ENCODE results near the gene SLC16A9.
A peak's percentile ranks its signal among the peaks of the same experiment; 100 is the strongest.
"Not testable (repeated sequence)": the region's sequence is repeated elsewhere in the genome, so short reads cannot be mapped to it uniquely, and the experiment has no call there.

Gene SLC16A9

GRCh38 chr10:59709395-59710125 lies at the start of gene SLC16A9:
Gene SLC16A9 (minus strand): TSS chr10:59709850. CDS start chr10:59684291, 25,559 bp downstream.
- peak within 1 kb of the TSS; percentile 75 for H3K4me3 ChIP-seq (ENCODE audit: low read length)
- TF ChIP-seq ZNF274 (IDR thresholded peaks at IDR 0.05; ENCODE audit: low read depth, low read length), result no peak

- no peak overlapping the region for H3K4me3 ChIP-seq (ENCODE audit: low read length)
- no peak for TF ChIP-seq ZNF274 (IDR thresholded peaks at IDR 0.05; ENCODE audit: low read depth, low read length)
Measured at GRCh38 chr10:59757966-59758365, 48.3 kb upstream of the SLC16A9 start.

GRCh38 chr10:59754951-59755350 lies 45.3 kb upstream of the SLC16A9 start:
- TF ChIP-seq ZNF274 (IDR thresholded peaks at IDR 0.05; ENCODE audit: low read depth, low read length), result no peak
- no peak overlapping the region for H3K4me3 ChIP-seq (ENCODE audit: low read length)

GRCh38 chr10:59753267-59753666 lies 43.6 kb upstream of the SLC16A9 start, which contains the start of gene MRLN:
Gene MRLN (minus strand): TSS chr10:59753455.
- no peak within 1 kb of the TSS for H3K4me3 ChIP-seq (ENCODE audit: low read length)
- no peak for TF ChIP-seq ZNF274 (IDR thresholded peaks at IDR 0.05; ENCODE audit: low read depth, low read length)

GRCh38 chr10:59752278-59752940 lies 42.8 kb upstream of the SLC16A9 start:
- no peak for TF ChIP-seq ZNF274 (IDR thresholded peaks at IDR 0.05; ENCODE audit: low read depth, low read length)
- H3K4me3 ChIP-seq (ENCODE audit: low read length), result no peak overlapping the region

GRCh38 chr10:59750155-59750945 lies 40.7 kb upstream of the SLC16A9 start:
- no peak overlapping the region for H3K4me3 ChIP-seq (ENCODE audit: low read length)
- TF ChIP-seq ZNF274 (IDR thresholded peaks at IDR 0.05; ENCODE audit: low read depth, low read length), result no peak

- no peak for TF ChIP-seq ZNF274 (IDR thresholded peaks at IDR 0.05; ENCODE audit: low read depth, low read length)
Measured at GRCh38 chr10:59748834-59749233, 39.2 kb upstream of the SLC16A9 start.

GRCh38 chr10:59745163-59745650 lies 35.6 kb upstream of the SLC16A9 start:
- no peak overlapping the region for H3K4me3 ChIP-seq (ENCODE audit: low read length)
- TF ChIP-seq ZNF274 (IDR thresholded peaks at IDR 0.05; ENCODE audit: low read depth, low read length), result no peak

More at GRCh38 chr10:59748834-59749233, 39.2 kb upstream of the SLC16A9 start:
- no peak overlapping the region for H3K4me3 ChIP-seq (ENCODE audit: low read length)

- H3K4me3 ChIP-seq (ENCODE audit: low read length), result not testable (repeated sequence)
Measured at GRCh38 chr10:59744762-59745161, 35.1 kb upstream of the SLC16A9 start.

- not testable (repeated sequence) for H3K4me3 ChIP-seq (ENCODE audit: low read length)
Measured at GRCh38 chr10:59744156-59744555, 34.5 kb upstream of the SLC16A9 start.

GRCh38 chr10:59741583-59741982 lies 31.9 kb upstream of the SLC16A9 start:
- no peak overlapping the region for H3K4me3 ChIP-seq (ENCODE audit: low read length)
- TF ChIP-seq ZNF274 (IDR thresholded peaks at IDR 0.05; ENCODE audit: low read depth, low read length), result no peak

GRCh38 chr10:59741048-59741447 lies 31.4 kb upstream of the SLC16A9 start:
- no peak overlapping the region for H3K4me3 ChIP-seq (ENCODE audit: low read length)
- no peak for TF ChIP-seq ZNF274 (IDR thresholded peaks at IDR 0.05; ENCODE audit: low read depth, low read length)

GRCh38 chr10:59736749-59737148 lies 27.1 kb upstream of the SLC16A9 start:
- H3K4me3 ChIP-seq (ENCODE audit: low read length), result no peak overlapping the region

GRCh38 chr10:59735296-59735695 lies 25.6 kb upstream of the SLC16A9 start:
- H3K4me3 ChIP-seq (ENCODE audit: low read length), result no peak overlapping the region
- TF ChIP-seq ZNF274 (IDR thresholded peaks at IDR 0.05; ENCODE audit: low read depth, low read length), result no peak

More at GRCh38 chr10:59736749-59737148, 27.1 kb upstream of the SLC16A9 start:
- no peak for TF ChIP-seq ZNF274 (IDR thresholded peaks at IDR 0.05; ENCODE audit: low read depth, low read length)

Measured in GM08714 (cell line).